HG02981 (cell line): Measurements from ENCODE around the gene KCNJ12.
"Not testable (repeated sequence)": the region's sequence is repeated elsewhere in the genome, so short reads cannot be mapped to it uniquely, and the experiment has no call there.

Experiments
- ATAC-seq: cut with Tn5 transposase; IDR thresholded peaks from one replicate; pipeline ENCODE4 v1.9.1; 2021; ENCODE audit warnings: mild to moderate bottlenecking, moderate library complexity; ENCODE audit not compliant: unreplicated experiment

Gene KCNJ12

GRCh38 chr17:21348926-21349261 lies 27.3 kb upstream of the KCNJ12 start:
- not testable (repeated sequence) for ATAC-seq

- ATAC-seq = not testable (repeated sequence)
These were observed 26.7 kb upstream of the KCNJ12 start for GRCh38 chr17:21349358-21350050.

- not testable (repeated sequence) for ATAC-seq
These were observed 25.7 kb upstream of the KCNJ12 start for GRCh38 chr17:21350495-21350894.

GRCh38 chr17:21351366-21352065 lies 24.6 kb upstream of the KCNJ12 start:
- ATAC-seq = no peak

- no peak for ATAC-seq
These were observed 23.8 kb upstream of the KCNJ12 start for GRCh38 chr17:21352221-21352980.

GRCh38 chr17:21352981-21353265 lies 23.2 kb upstream of the KCNJ12 start:
- ATAC-seq = no peak

GRCh38 chr17:21353326-21354010 lies 22.7 kb upstream of the KCNJ12 start:
- no peak for ATAC-seq

- no peak for ATAC-seq
These were observed 21.3 kb upstream of the KCNJ12 start for GRCh38 chr17:21354796-21355385.

- ATAC-seq = no peak
These were observed 20.6 kb upstream of the KCNJ12 start for GRCh38 chr17:21355586-21355985.

GRCh38 chr17:21356537-21357127 lies 19.5 kb upstream of the KCNJ12 start:
- ATAC-seq = no peak

GRCh38 chr17:21357281-21357680 lies 18.9 kb upstream of the KCNJ12 start:
- no peak for ATAC-seq

- ATAC-seq = no peak
These were observed 18.2 kb upstream of the KCNJ12 start for GRCh38 chr17:21357696-21358656.

- ATAC-seq = no peak
These were observed 17.3 kb upstream of the KCNJ12 start for GRCh38 chr17:21358682-21359482.

GRCh38 chr17:21359483-21359840 lies 16.7 kb upstream of the KCNJ12 start:
- ATAC-seq = no peak

- no peak for ATAC-seq
These were observed 16.1 kb upstream of the KCNJ12 start for GRCh38 chr17:21360048-21360447.

- ATAC-seq = no peak
These were observed 14.9 kb upstream of the KCNJ12 start for GRCh38 chr17:21361020-21361809.

GRCh38 chr17:21362331-21362931 lies 13.7 kb upstream of the KCNJ12 start:
- no peak for ATAC-seq
